ENCODE results near the gene USP53. TPM values are rescaled to one million over a fixed set of nuclear protein-coding genes. Genes with fewer than 3 reads are reported as not detected.

Gene USP53
- total and polyA plus RNA-seq, 2 of the 13 experiments (the other 11 are each of a cell fraction or from before 2014, with no cell fraction given), result 5.3 to 8.1 TPM

DNA sequence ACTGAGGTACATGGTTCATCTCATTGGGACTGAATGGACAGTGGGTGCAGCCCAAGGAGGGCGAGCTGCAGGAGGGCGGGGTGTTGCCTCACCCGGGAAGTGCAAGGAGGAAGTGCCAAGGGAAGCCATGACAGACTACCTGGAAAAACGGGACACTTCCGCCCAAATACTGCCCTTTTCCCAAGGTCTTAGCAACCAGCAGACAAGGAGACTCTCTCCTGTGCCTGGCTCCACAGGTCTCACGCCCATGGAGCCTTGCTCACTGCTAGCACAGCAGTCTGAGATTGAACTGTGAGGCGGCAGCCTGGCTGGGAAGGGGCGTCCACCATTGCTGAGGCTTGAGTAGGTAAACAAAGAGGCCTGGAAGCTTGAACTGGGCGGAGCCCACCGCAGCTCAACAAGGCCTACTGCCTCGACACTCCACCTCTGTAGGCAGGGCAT is 14.7 kb upstream of the USP53 start (continued):
- TF ChIP-seq, protein P1, sequence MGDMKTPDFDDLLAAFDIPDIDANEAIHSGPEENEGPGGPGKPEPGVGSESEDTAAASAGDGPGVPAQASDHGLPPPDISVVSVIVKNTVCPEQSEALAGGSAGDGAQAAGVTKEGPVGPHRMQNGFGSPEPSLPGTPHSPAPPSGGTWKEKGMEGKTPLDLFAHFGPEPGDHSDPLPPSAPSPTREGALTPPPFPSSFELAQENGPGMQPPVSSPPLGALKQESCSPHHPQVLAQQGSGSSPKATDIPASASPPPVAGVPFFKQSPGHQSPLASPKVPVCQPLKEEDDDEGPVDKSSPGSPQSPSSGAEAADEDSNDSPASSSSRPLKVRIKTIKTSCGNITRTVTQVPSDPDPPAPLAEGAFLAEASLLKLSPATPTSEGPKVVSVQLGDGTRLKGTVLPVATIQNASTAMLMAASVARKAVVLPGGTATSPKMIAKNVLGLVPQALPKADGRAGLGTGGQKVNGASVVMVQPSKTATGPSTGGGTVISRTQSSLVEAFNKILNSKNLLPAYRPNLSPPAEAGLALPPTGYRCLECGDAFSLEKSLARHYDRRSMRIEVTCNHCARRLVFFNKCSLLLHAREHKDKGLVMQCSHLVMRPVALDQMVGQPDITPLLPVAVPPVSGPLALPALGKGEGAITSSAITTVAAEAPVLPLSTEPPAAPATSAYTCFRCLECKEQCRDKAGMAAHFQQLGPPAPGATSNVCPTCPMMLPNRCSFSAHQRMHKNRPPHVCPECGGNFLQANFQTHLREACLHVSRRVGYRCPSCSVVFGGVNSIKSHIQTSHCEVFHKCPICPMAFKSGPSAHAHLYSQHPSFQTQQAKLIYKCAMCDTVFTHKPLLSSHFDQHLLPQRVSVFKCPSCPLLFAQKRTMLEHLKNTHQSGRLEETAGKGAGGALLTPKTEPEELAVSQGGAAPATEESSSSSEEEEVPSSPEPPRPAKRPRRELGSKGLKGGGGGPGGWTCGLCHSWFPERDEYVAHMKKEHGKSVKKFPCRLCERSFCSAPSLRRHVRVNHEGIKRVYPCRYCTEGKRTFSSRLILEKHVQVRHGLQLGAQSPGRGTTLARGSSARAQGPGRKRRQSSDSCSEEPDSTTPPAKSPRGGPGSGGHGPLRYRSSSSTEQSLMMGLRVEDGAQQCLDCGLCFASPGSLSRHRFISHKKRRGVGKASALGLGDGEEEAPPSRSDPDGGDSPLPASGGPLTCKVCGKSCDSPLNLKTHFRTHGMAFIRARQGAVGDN (CRISPR knock-in tag; IDR thresholded peaks at IDR 0.05), result peak; percentile 74
- 0 out of 2 replicates have a peak, but pooled peaks have one; percentile 34 for TF ChIP-seq ZNF205 (CRISPR knock-in tag; IDR thresholded peaks at IDR 0.05)
- peak; percentile 61; the same call in 1 of the 2 replicates for TF ChIP-seq ZNF644 (CRISPR knock-in tag; IDR thresholded peaks at IDR 0.05; ENCODE audit: low read depth)
- TF ChIP-seq, protein P2, sequence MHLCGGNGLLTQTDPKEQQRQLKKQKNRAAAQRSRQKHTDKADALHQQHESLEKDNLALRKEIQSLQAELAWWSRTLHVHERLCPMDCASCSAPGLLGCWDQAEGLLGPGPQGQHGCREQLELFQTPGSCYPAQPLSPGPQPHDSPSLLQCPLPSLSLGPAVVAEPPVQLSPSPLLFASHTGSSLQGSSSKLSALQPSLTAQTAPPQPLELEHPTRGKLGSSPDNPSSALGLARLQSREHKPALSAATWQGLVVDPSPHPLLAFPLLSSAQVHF (CRISPR knock-in tag; IDR thresholded peaks at IDR 0.05), result no peak
- TF ChIP-seq ZNF263 (CRISPR knock-in tag; IDR thresholded peaks at IDR 0.05), result no peak
- TF ChIP-seq ELF3 (CRISPR knock-in tag; IDR thresholded peaks at IDR 0.05), result peak; percentile 59
- TF ChIP-seq HOXA3 (CRISPR knock-in tag; IDR thresholded peaks at IDR 0.05), result peak; percentile 27; the same call in 1 of the 2 replicates
- TF ChIP-seq ZNF558 (CRISPR knock-in tag; IDR thresholded peaks at IDR 0.05; ENCODE audit: borderline replicate concordance), result no peak
- TF ChIP-seq, protein P3, sequence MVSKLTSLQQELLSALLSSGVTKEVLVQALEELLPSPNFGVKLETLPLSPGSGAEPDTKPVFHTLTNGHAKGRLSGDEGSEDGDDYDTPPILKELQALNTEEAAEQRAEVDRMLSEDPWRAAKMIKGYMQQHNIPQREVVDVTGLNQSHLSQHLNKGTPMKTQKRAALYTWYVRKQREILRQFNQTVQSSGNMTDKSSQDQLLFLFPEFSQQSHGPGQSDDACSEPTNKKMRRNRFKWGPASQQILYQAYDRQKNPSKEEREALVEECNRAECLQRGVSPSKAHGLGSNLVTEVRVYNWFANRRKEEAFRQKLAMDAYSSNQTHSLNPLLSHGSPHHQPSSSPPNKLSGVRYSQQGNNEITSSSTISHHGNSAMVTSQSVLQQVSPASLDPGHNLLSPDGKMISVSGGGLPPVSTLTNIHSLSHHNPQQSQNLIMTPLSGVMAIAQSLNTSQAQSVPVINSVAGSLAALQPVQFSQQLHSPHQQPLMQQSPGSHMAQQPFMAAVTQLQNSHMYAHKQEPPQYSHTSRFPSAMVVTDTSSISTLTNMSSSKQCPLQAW (CRISPR knock-in tag; IDR thresholded peaks at IDR 0.05), result 0 out of 2 replicates have a peak, but pooled peaks have one; percentile 29
- no peak for TF ChIP-seq ZFP36L2 (CRISPR knock-in tag; IDR thresholded peaks at IDR 0.05)
- no peak for TF ChIP-seq BRD4 (CRISPR knock-in tag; IDR thresholded peaks at IDR 0.05)
- no peak for TF ChIP-seq ZNF747 (CRISPR knock-in tag; IDR thresholded peaks at IDR 0.05; ENCODE audit: borderline replicate concordance)
- TF ChIP-seq ZFP37 (CRISPR knock-in tag; IDR thresholded peaks at IDR 0.05; ENCODE audit: borderline replicate concordance), result no peak
- TF ChIP-seq ZNF337 (CRISPR knock-in tag; IDR thresholded peaks at IDR 0.05; ENCODE audit: borderline replicate concordance, low read depth), result no peak
- TF ChIP-seq, protein P4, sequence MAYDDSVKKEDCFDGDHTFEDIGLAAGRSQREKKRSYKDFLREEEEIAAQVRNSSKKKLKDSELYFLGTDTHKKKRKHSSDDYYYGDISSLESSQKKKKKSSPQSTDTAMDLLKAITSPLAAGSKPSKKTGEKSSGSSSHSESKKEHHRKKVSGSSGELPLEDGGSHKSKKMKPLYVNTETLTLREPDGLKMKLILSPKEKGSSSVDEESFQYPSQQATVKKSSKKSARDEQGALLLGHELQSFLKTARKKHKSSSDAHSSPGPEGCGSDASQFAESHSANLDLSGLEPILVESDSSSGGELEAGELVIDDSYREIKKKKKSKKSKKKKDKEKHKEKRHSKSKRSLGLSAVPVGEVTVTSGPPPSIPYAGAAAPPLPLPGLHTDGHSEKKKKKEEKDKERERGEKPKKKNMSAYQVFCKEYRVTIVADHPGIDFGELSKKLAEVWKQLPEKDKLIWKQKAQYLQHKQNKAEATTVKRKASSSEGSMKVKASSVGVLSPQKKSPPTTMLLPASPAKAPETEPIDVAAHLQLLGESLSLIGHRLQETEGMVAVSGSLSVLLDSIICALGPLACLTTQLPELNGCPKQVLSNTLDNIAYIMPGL (CRISPR knock-in tag; IDR thresholded peaks at IDR 0.05; ENCODE audit: borderline replicate concordance in 1 of 2, low read depth in 1 of 2), result peak in 1 of 2 experiments; percentile 53; a peak in 1 of 4 replicates
- TF ChIP-seq CBX5 (CRISPR knock-in tag; IDR thresholded peaks at IDR 0.05; ENCODE audit: borderline replicate concordance), result peak; percentile 75
- TF ChIP-seq, protein P5, sequence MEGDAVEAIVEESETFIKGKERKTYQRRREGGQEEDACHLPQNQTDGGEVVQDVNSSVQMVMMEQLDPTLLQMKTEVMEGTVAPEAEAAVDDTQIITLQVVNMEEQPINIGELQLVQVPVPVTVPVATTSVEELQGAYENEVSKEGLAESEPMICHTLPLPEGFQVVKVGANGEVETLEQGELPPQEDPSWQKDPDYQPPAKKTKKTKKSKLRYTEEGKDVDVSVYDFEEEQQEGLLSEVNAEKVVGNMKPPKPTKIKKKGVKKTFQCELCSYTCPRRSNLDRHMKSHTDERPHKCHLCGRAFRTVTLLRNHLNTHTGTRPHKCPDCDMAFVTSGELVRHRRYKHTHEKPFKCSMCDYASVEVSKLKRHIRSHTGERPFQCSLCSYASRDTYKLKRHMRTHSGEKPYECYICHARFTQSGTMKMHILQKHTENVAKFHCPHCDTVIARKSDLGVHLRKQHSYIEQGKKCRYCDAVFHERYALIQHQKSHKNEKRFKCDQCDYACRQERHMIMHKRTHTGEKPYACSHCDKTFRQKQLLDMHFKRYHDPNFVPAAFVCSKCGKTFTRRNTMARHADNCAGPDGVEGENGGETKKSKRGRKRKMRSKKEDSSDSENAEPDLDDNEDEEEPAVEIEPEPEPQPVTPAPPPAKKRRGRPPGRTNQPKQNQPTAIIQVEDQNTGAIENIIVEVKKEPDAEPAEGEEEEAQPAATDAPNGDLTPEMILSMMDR (CRISPR knock-in tag; IDR thresholded peaks at IDR 0.05), result 0 out of 2 replicates have a peak, but pooled peaks have one; percentile 4
- TF ChIP-seq KLF12 (CRISPR knock-in tag; IDR thresholded peaks at IDR 0.05; ENCODE audit: borderline replicate concordance), result 0 out of 2 replicates have a peak, but pooled peaks have one; percentile 21
- 0 out of 2 replicates have a peak, but pooled peaks have one; percentile 18 for TF ChIP-seq ZNF607 (CRISPR knock-in tag; IDR thresholded peaks at IDR 0.05; ENCODE audit: borderline replicate concordance)
- TF ChIP-seq GATAD2A (CRISPR knock-in tag; IDR thresholded peaks at IDR 0.05), result 0 out of 2 replicates have a peak, but pooled peaks have one; percentile 16
